Measurements from ENCODE around the gene BSN.
A peak's percentile ranks its signal among the peaks of the same experiment; 100 is the strongest.

The BSN gene

GRCh38 chr3:49656541-49657112 is 102.3 kb downstream of the BSN start:
- DNase-seq, result no peak

GRCh38 chr3:49657208-49657915 is 103.1 kb downstream of the BSN start:
- peak in 1 of 2 experiments; percentile 38 for DNase-seq

- DNase-seq, result no peak
Measured at GRCh38 chr3:49658711-49659110, 104.4 kb downstream of the BSN start.

- DNase-seq, result no peak
Measured at GRCh38 chr3:49659756-49660155, 105.5 kb downstream of the BSN start.

- no peak for DNase-seq
Measured at GRCh38 chr3:49661281-49661680, 107.0 kb downstream of the BSN start.

- no peak for DNase-seq
Measured at GRCh38 chr3:49662021-49662420, 107.7 kb downstream of the BSN start.

- DNase-seq, result no peak
Measured at GRCh38 chr3:49662720-49663413, 108.6 kb downstream of the BSN start.

- DNase-seq, result no peak
Measured at GRCh38 chr3:49663831-49664230, 109.6 kb downstream of the BSN start.

- DNase-seq, result no peak
Measured at GRCh38 chr3:49664300-49664699, 110.0 kb downstream of the BSN start.

GRCh38 chr3:49665822-49666519 is 111.7 kb downstream of the BSN start:
- no peak for DNase-seq

- DNase-seq, result no peak
Measured at GRCh38 chr3:49666592-49666991, 112.3 kb downstream of the BSN start.

GRCh38 chr3:49667701-49668413 is 113.6 kb downstream of the BSN start:
- no peak for DNase-seq

- DNase-seq, result no peak
Measured at GRCh38 chr3:49668414-49668797, 114.1 kb downstream of the BSN start.

GRCh38 chr3:49668861-49669260 is 114.6 kb downstream of the BSN start:
- no peak for DNase-seq

- no peak for DNase-seq
Measured at GRCh38 chr3:49669352-49669751, 115.1 kb downstream of the BSN start.

GRCh38 chr3:49670940-49671290 is 116.6 kb downstream of the BSN start:
- DNase-seq, result no peak

GRCh38 chr3:49671291-49672288 is 117.3 kb downstream of the BSN start:
- DNase-seq, result no peak

GRCh38 chr3:49673121-49673714 is 118.9 kb downstream of the BSN start:
- DNase-seq, result no peak

GRCh38 chr3:49673715-49674496 is 119.6 kb downstream of the BSN start, which contains the start of gene APEH:
Gene APEH, plus strand, starts transcription at chr3:49674351. Its CDS starts 51 bp downstream, at chr3:49674402.
- no peak for DNase-seq

- DNase-seq, result no peak
Measured at GRCh38 chr3:49674497-49674983, 120.3 kb downstream of the BSN start.
